A549 (cell line): ENCODE measurements around the gene EPB41L5.

Source experiments
- CTCF ChIP-seq: fragments of >200 bp; sonication (Bioruptor Twin); formaldehyde crosslinking; IDR thresholded peaks from 3 replicates; pipeline ENCODE4 v1.5.1; 2016
- ELK1 ChIP-seq: fragments of 150-350 bp; IDR thresholded peaks from 2 replicates; pipeline ENCODE4 v1.6.1; 2014; ENCODE audit warnings: low read depth, mild to moderate bottlenecking, low read length
- ZFP36 ChIP-seq: fragments of 450-650 bp; IDR thresholded peaks from 2 replicates; pipeline ENCODE4 v1.6.1; 2014; ENCODE audit warnings: borderline replicate concordance; ENCODE audit not compliant: partially characterized antibody

GRCh38 chr2:120094795-120095194, 81.9 kb downstream of the EPB41L5 start:
- TF ChIP-seq ELK1 = no peak
- no peak for TF ChIP-seq CTCF
- no peak for TF ChIP-seq ZFP36
